Fibroblast of pulmonary artery (primary cell): ENCODE measurements around the gene TAGLN2.

Source experiments
- DNase-seq: peaks from one replicate; pipeline ENCODE4 v3.0.0-alpha.2; 2010; ENCODE audit warnings: low read depth
- H3K4me3 ChIP-seq: replicated peaks from 2 replicates; pipeline ENCODE4 v1.5.1; 2011; ENCODE audit warnings: low read depth, mild to moderate bottlenecking, control low read depth, low read length, moderate library complexity
- CTCF ChIP-seq: IDR thresholded peaks from 2 replicates; pipeline ENCODE4 v1.5.1; 2011; ENCODE audit warnings: mild to moderate bottlenecking, control low read depth, low read length, inconsistent platforms; ENCODE audit errors: missing control alignments

The TAGLN2 gene

GRCh38 chr1:159898527-159898926, 26.8 kb downstream of the TAGLN2 start:
- DNase-seq: no peak
- no peak overlapping the region for H3K4me3 ChIP-seq
- no peak for TF ChIP-seq CTCF

- no peak overlapping the region for H3K4me3 ChIP-seq
- DNase-seq: no peak
- no peak for TF ChIP-seq CTCF
Measured at GRCh38 chr1:159897962-159898361, 27.3 kb downstream of the TAGLN2 start.

- TF ChIP-seq CTCF: no peak
Measured at GRCh38 chr1:159896546-159896930, 28.8 kb downstream of the TAGLN2 start.

GRCh38 chr1:159895836-159896545, 29.3 kb downstream of the TAGLN2 start:
- H3K4me3 ChIP-seq: no peak overlapping the region
- DNase-seq: no peak
- no peak for TF ChIP-seq CTCF

More at GRCh38 chr1:159896546-159896930, 28.8 kb downstream of the TAGLN2 start:
- no peak overlapping the region for H3K4me3 ChIP-seq
- DNase-seq: no peak

GRCh38 chr1:159895286-159895685, 30.0 kb downstream of the TAGLN2 start:
- no peak overlapping the region for H3K4me3 ChIP-seq
- DNase-seq: no peak
- no peak for TF ChIP-seq CTCF

GRCh38 chr1:159892944-159893343, 32.4 kb downstream of the TAGLN2 start:
- DNase-seq: no peak
- TF ChIP-seq CTCF: no peak
- H3K4me3 ChIP-seq: no peak overlapping the region
